HG03520 (cell line): ENCODE measurements around the gene OR2F2.

ENCODE experiments used
- ATAC-seq: cut with Tn5 transposase; IDR thresholded peaks from one replicate; pipeline ENCODE4 v1.9.1; 2021; ENCODE audit warnings: mild to moderate bottlenecking, moderate library complexity; ENCODE audit not compliant: unreplicated experiment

Gene OR2F2

GRCh38 chr7:143934526-143935325 is at the start of gene OR2F2:
TSS of gene OR2F2 (plus strand) at chr7:143935233. CDS start at chr7:143935233, 0 bp downstream.
- ATAC-seq, result no peak

GRCh38 chr7:143885951-143886350 is 49.1 kb upstream of the OR2F2 start:
- ATAC-seq, result no peak

GRCh38 chr7:143886826-143887477 is 48.1 kb upstream of the OR2F2 start:
- ATAC-seq, result no peak

- no peak for ATAC-seq
These were observed 46.0 kb upstream of the OR2F2 start for GRCh38 chr7:143889068-143889467.

GRCh38 chr7:143890558-143890957 is 44.5 kb upstream of the OR2F2 start:
- no peak for ATAC-seq

GRCh38 chr7:143891457-143891856 is 43.6 kb upstream of the OR2F2 start:
- no peak for ATAC-seq

- ATAC-seq, result peak; percentile 98
These were observed 42.3 kb upstream of the OR2F2 start for GRCh38 chr7:143892527-143893300.

- ATAC-seq, result no peak
These were observed 38.4 kb upstream of the OR2F2 start for GRCh38 chr7:143896667-143897066.

GRCh38 chr7:143898810-143899209 is 36.2 kb upstream of the OR2F2 start:
- ATAC-seq, result no peak

GRCh38 chr7:143900230-143900766 is 34.7 kb upstream of the OR2F2 start:
- no peak for ATAC-seq

- no peak for ATAC-seq
These were observed 33.7 kb upstream of the OR2F2 start for GRCh38 chr7:143901332-143901667.

GRCh38 chr7:143901668-143902331 is 33.2 kb upstream of the OR2F2 start, which contains the start of gene TCAF1:
TSS of gene TCAF1 (minus strand) at chr7:143902176. CDS start at chr7:143876608, 25,568 bp downstream.
- peak; percentile 89 for ATAC-seq

- ATAC-seq, result no peak
These were observed 32.6 kb upstream of the OR2F2 start for GRCh38 chr7:143902332-143902899.

- ATAC-seq, result no peak
These were observed 29.5 kb upstream of the OR2F2 start for GRCh38 chr7:143905509-143905908.

GRCh38 chr7:143906151-143906550 is 28.9 kb upstream of the OR2F2 start:
- ATAC-seq, result no peak

- no peak for ATAC-seq
These were observed 28.1 kb upstream of the OR2F2 start for GRCh38 chr7:143906895-143907294.

GRCh38 chr7:143908120-143908519 is 26.9 kb upstream of the OR2F2 start:
- no peak for ATAC-seq

- ATAC-seq, result no peak
These were observed 25.2 kb upstream of the OR2F2 start for GRCh38 chr7:143909863-143910262.

- ATAC-seq, result no peak
These were observed 24.4 kb upstream of the OR2F2 start for GRCh38 chr7:143910473-143911248.
